ENCODE data around the gene KIAA0930. TPM values are rescaled to one million over a fixed set of nuclear protein-coding genes. Genes with fewer than 3 reads are reported as not detected.

KIAA0930 gene
- total RNA-seq, 1 donor from 2014 or later = 18.6 TPM

- Histone ChIP-seq H3K36me3 (peaks cover 48% of the 10 kb centered on the region), H3K27ac (replicated peaks) (no peak overlapping the region), H3K9me3 (replicated peaks) (no peaks in the 10 kb centered on the region), H3K27me3 (ENCODE audit: low read depth) (no peaks in the 10 kb centered on the region), H3K4me1 (no peaks in the 10 kb centered on the region), H3K4me3 (no peak overlapping the region)
- DNase-seq = no peak
- intact Hi-C loops (cut with micrococcal nuclease) = no loop called here
- no peak for TF ChIP-seq CTCF (IDR thresholded peaks at IDR 0.05; ENCODE audit: borderline replicate concordance)
Observed at GRCh38 chr22:45203150-45203951, 37.3 kb downstream of the KIAA0930 start.

GRCh38 chr22:45202333-45203149 is 38.2 kb downstream of the KIAA0930 start:
- H3K4me3 ChIP-seq = no peak overlapping the region
- no peak for DNase-seq
- H3K27ac ChIP-seq (replicated peaks) = no peak overlapping the region
- H3K27me3 ChIP-seq (ENCODE audit: low read depth) = no peaks in the 10 kb centered on the region
- intact Hi-C loops (cut with micrococcal nuclease) = no loop called here
- H3K9me3 ChIP-seq (replicated peaks) = no peaks in the 10 kb centered on the region
- no peaks in the 10 kb centered on the region for H3K4me1 ChIP-seq
- H3K36me3 ChIP-seq = peaks cover 56% of the 10 kb centered on the region
- TF ChIP-seq CTCF (IDR thresholded peaks at IDR 0.05; ENCODE audit: borderline replicate concordance) = no peak

- intact Hi-C loops (cut with micrococcal nuclease) = no loop called here
- Histone ChIP-seq H3K27ac (replicated peaks) (no peak overlapping the region), H3K27me3 (ENCODE audit: low read depth) (no peaks in the 10 kb centered on the region), H3K4me1 (no peaks in the 10 kb centered on the region), H3K36me3 (peaks cover 60% of the 10 kb centered on the region), H3K9me3 (replicated peaks) (no peaks in the 10 kb centered on the region), H3K4me3 (no peak overlapping the region)
- no peak for TF ChIP-seq CTCF (IDR thresholded peaks at IDR 0.05; ENCODE audit: borderline replicate concordance)
- no peak for DNase-seq
Observed at GRCh38 chr22:45201678-45202332, 38.9 kb downstream of the KIAA0930 start.

GRCh38 chr22:45200860-45201511 is 39.7 kb downstream of the KIAA0930 start:
- H3K36me3 ChIP-seq = peaks cover 67% of the 10 kb centered on the region
- DNase-seq = no peak
- no peaks in the 10 kb centered on the region for H3K4me1 ChIP-seq
- no peaks in the 10 kb centered on the region for H3K27me3 ChIP-seq (ENCODE audit: low read depth)
- H3K9me3 ChIP-seq (replicated peaks) = no peaks in the 10 kb centered on the region
- no peak for TF ChIP-seq CTCF (IDR thresholded peaks at IDR 0.05; ENCODE audit: borderline replicate concordance)
- intact Hi-C loops (cut with micrococcal nuclease) = no loop called here
- H3K27ac ChIP-seq (replicated peaks) = no peak overlapping the region
- no peak overlapping the region for H3K4me3 ChIP-seq

- Histone ChIP-seq H3K4me1 (no peaks in the 10 kb centered on the region), H3K36me3 (peaks cover 64% of the 10 kb centered on the region), H3K27me3 (ENCODE audit: low read depth) (no peaks in the 10 kb centered on the region), H3K27ac (replicated peaks) (no peak overlapping the region), H3K9me3 (replicated peaks) (no peaks in the 10 kb centered on the region), H3K4me3 (no peak overlapping the region)
- intact Hi-C loops (cut with micrococcal nuclease) = no loop called here
- no peak for DNase-seq
- no peak for TF ChIP-seq CTCF (IDR thresholded peaks at IDR 0.05; ENCODE audit: borderline replicate concordance)
Observed at GRCh38 chr22:45200230-45200629, 40.5 kb downstream of the KIAA0930 start.
